GM23248 (cell line): Measurements from ENCODE around the gene KLK3.

ENCODE experiments used
- EZH2 ChIP-seq: fragments of 200-600 bp; sonication (generic); IDR thresholded peaks from 2 replicates; pipeline ENCODE4 v1.6.1; 2018; ENCODE audit warnings: antibody characterized with exemption, mild to moderate bottlenecking; ENCODE audit not compliant: insufficient read depth, poor library complexity, severe bottlenecking
- EZH2phosphoT487 ChIP-seq: fragments of 200-600 bp; sonication (generic); IDR thresholded peaks from 2 replicates; pipeline ENCODE4 v1.6.1; 2018; ENCODE audit warnings: antibody characterized with exemption, moderate library complexity, mild to moderate bottlenecking, low read depth; ENCODE audit not compliant: insufficient read depth

- no peak for TF ChIP-seq EZH2
- no peak for TF ChIP-seq EZH2phosphoT487
These were observed 24.1 kb downstream of the KLK3 start for GRCh38 chr19:50878851-50879250.
